Activated CD4-positive, alpha-beta T cell treated with anti-CD3 and anti-CD28 coated beads for 24 hours (primary cell): ENCODE data around the gene RHBDL3.

ENCODE experiments used
- DNase-seq, 2 donors: peaks; one replicate each; pipeline ENCODE4 v3.0.0-alpha.2; 2020; ENCODE audit warnings: low read depth in 2 of 2

Gene RHBDL3

DNA sequence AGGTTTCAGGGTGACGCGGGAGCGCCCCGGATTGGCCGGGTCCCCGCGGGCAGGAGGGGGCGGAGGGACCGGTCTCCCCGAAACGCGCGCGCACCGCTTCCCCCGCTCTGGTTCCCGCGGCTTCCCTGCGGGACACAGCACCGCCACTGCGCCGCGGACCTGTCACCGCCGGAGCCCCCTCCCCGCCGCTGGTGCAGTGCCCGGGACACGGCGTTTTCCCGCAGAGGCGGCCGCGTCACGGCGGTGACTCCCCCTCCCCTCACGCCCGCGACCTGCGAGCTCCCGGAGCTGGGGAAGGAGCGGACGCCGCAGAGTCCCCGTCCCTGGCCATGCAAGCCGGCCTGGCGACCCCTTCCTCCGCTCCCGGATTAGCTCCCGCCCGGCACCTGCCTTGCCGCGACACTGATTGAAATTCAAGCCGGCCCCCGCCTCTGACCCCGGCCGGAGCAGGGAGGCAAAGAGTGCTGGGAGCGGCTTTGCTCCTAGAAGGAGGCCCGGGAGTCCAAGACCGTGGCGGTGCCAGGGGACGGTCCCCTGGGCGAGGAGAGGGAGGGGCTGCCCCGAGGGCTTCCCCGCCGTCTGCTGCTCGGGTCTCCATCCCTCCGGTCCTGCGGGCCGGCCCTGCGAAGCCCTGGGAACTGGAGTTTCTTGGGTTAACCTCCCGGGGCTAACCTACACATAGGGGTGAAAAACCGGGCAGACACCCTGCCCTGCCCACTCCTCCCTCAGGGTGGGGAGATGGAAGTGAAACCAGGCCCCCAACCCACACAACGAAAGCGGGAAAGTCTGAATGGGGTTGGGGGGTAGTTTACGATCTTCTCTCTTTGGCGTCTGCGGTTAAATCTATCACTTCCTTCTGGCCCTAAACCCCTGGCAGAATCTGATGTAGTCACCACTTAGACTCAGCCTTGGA is 1.0 kb downstream of the RHBDL3 start:
- no peak for DNase-seq

DNA sequence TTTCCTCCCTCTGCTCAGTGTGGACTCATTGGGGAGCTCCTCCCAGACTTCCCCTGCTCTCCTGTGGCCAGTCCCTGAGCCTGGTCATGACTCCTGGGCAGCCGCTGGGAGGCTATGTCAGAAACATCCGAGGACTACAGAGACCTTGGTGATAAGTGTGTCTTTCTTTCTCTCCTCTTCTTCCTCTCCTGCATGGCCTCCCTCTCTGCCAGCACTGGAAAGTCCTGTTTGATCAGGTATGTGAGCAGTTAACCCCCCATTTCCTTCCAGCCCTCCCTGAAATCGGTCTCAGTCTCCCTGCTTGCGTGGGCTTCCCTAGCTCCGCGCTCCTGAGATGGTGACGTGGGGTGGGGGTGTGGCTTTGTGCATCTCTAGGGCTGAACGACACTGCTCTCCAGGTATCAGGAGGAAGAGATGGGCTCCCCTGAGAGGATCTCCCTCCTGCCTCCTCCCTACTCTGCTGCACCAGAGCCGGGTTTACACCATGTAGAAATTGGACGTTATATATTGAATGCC is 2.1 kb downstream of the RHBDL3 start:
- peak in 1 of 2 donors; percentile 10 for DNase-seq

DNA sequence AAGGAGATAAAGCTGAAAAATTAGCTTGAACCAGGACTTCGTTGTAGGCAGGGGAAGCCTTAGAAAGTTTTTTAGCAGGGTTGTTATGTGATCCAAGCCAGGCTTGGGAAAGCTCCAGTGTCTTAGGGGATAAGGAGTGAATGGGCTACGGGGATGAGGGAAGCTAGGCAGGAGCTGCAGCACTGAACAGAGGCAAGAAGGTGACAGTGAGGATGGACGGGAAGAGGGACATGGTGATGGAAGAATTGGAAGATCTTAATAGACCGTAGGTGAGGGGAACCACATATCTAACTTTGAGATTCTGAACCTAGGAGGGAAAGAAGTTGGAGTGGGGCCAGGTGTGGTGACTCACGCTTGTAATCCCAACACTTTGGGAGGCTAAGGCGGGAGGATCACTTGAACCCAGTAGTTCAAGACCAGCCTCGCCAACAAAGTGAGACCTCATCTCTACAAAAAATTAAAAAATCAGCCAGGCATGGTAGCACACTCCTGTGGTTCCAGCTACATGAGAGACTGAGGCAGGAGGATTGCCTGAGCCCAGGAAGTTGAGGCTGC is 3.2 kb downstream of the RHBDL3 start:
- no peak for DNase-seq

DNA sequence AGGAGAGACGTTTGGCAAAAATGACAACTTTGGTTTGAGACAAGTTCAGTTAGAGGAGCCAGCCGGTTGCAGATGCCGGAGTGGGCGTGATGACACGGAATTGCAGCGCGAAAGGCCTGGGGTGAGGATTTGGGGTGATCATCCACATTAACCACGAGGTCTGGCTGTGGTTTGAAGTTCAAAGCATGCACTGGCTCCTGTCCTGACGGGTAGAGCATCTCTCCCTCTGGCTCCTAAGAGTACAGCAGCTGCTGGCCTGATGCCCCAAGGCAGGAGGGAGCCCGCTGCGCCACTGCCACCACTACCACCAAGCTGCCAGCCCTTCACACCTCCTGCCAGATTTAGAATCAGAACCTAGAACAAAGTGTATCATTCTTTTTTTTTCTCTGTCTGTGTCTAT is 3.7 kb downstream of the RHBDL3 start:
- DNase-seq = no peak

DNA sequence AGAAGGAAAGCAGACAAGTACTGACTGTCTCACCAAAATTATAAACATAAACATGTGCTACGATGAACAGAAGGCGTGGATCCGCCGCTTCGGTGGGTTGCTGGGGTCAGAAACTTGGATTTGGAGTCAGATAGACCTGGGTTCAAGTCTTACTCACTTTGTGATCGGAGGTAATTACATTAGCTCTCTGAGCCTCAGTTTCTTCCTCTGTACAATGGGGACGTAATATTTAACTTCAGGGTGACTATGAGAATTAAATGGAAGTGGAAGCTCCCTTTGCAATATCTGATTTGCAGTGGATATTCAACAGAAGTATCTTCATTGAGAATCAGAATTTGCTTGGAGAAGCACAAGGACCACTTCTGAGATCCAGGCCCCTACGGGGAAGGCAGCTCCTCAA is 6.2 kb downstream of the RHBDL3 start:
- no peak for DNase-seq

DNA sequence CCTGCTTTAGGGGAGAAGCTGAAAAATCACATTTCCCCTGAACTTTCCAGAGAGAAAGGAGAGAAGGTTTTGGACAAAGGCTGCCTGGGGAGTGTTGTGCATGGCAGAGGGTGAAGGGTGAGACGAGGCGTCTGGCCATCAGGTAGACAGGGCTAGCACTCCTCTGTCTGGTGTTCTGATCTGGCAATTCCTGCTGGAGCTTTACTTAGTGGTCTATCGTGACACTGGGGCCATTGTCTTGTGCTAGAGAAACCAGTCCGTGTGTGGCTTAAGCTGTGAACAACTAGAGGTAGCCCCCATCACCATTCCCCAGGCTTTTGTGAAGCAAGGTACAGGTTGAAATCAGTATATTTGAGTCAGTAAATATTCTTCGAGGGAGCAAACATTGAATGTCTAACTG is 8.5 kb downstream of the RHBDL3 start:
- no peak for DNase-seq

DNA sequence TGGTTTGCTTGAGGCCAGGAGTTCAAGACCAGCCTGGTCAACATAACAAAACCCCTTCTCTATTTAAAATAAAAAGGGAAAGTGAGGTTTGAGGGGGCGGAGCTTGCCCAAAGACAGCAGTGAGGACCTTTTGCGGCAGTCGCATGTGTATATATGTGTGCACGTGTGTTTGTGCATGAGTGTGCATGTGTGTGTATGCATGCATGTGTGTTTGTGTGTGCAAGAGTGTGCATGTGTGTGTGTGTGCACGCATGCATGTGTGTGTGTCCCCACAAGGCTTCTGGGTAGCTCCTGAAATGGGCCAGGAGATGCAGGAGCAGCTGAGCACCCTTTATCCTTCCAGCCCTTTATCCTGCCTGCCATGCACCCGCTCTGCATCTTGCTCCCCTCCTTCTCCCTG is 9.0 kb downstream of the RHBDL3 start:
- no peak for DNase-seq

DNA sequence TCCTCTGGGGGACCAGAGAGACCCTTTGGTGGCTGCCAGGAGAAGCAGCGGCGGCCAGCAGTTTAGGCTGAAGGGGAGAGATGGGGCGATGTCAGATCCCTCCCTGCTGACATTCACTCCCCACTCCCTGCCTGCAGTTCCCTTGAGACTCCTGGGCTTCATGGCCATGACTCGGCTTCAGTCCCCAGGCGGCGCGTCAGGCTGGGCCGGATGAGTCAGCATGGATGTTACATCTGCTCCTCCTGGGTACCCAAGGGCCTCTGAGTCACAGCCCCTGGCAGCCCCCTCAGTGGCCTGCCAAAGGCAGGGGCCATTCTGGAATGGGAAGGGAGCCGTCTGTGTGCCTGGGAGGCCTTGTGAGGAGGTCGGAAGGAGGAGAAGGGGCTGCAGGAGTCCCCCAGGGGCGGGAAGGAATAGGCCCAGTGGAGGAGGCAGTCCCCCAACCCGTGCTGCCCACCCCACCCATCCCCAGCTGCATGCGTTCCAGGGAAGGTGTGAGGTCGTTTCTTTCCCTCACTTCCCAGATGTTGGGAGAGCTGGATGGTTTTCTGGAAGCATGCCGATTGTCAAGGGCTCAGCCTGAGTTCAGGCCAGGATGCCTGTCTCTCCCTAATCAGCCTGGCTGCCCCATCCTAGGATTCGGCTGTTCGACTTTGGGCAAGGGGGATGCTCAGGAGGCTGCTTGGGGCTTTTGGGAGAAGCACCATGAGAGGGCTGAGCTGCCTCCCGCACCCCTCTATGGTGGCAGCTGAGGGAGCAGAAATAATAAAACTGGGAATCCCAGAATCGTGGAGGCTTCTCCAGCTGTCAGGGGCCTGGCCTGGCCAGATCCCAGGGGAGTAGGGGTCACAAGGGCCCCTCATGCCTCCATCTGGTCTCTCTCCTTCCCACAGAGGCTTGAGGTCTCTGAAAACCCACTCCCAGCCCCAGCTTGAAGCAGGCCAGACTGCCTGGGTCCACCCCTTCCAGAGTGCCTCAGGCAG is 9.7 kb downstream of the RHBDL3 start:
- DNase-seq = no peak

DNA sequence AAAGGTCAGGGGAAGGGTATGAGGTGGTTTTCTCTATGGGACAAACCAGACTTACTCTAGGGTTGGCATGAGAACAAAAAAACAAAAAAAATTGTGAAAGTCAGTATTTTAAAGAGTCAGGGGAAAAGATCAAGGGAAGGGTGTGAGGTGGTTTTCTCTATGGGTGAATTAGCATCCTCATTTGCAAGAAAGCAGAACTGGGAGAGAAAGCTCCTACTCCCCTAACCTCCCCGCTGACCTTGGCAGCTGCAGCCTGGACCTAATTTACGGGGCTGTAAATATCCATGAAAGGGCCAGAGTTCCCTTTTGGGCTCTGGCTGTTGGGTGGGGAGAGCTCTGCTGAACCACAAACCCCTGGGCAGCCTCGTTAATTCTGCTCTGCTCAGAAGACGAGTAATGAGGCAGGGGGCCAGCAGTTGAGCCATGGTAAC is 10.6 kb downstream of the RHBDL3 start:
- no peak for DNase-seq

DNA sequence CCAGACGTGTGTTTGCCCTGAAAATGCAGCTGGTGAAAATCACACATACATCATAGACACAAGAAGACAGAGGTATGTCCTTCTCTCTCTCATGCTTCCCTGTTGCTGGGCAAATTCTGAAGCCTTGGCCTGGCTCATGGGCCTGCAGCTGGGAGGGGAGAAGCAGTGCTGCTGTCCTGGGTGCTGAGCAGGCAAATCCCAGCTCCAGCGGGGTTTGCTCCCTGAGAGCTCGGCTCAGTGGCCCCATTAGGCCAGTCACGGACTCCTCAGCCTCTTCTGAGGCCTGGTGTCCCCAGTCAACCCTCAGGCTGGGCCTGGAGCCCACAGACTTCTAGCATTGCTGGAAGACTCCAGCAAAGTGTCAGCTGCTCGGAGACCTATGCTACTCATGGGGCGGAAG is 11.7 kb downstream of the RHBDL3 start:
- DNase-seq = no peak

DNA sequence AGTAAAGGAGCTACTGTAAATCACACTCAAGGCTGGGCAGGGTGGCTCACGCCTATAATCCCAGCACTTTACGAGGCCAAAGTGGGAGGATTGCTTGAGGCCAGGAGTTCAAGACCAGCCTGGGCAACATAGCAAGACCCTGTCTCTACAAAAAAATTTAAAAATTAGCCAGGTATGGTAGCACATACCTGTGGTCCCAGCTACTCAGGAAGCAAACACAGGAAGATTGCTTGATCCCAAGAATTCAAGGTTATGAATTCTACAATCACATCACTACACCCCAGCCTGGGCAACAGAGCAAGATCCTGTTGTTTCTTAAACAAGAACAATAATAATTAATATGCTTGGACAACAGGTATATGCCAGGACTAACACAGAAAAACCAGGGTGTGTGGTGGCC is 13.2 kb downstream of the RHBDL3 start:
- DNase-seq = no peak

DNA sequence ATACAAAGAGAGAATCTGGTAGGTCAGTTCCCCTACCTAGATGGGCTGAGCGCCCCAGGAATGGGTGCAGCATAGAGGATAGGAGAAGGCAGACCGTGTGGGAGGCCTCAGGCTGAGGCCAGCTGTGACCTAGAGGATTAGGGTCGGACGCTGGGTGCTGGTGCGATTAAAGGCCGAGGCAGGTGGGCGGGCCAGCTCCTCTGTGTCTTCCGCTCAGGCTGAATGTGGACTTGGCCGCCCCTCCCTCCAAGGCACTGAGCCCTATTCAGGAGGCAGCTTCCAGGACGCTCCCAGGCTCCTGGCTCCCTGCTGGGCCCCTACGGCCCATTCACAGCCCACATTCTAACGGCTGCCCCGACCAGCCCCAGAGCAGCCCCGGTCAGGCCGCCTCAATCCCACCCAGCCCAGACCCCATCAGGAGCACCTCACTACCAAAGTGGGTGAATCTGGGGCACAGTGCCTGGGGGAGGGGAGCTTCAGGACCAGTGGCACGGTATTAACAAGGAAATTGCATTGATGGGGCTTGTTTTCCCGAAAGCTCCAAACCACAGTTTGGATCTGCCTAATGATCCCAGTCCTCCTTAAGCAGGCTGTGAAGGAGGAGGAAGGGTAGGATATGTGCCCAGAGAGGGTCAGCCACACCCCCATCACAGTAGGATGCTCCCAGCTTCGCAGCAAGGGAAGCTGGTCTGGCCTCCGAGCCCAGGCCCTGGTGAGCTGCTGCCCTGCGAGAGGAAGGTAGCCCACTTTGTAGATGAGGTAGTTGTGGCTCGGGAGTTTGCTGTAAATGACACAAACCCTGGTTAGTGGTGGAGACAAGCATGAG is 14.5 kb downstream of the RHBDL3 start:
- DNase-seq = no peak

DNA sequence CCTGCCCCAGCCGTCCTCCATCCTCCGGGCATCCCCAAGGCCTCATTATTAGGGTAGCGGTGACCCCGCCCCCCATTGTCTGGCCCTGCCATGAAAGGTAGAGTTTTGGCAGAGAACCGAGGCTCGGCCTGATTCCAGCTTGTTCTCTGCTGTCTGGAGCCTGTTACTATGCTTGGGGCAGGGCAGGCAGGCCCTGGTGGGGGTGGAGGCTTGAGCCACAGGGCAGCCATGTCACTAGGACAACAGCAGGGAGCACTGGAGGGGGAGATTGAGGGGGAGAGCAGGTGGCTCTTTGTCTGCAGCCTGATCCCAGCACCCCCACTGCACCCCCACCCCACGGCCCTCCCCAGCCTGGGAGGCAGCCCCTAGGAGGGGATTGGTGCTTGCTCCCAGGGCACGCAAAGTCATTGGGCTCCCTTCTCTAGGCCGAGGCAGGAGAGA is 15.4 kb downstream of the RHBDL3 start:
- DNase-seq = no peak

DNA sequence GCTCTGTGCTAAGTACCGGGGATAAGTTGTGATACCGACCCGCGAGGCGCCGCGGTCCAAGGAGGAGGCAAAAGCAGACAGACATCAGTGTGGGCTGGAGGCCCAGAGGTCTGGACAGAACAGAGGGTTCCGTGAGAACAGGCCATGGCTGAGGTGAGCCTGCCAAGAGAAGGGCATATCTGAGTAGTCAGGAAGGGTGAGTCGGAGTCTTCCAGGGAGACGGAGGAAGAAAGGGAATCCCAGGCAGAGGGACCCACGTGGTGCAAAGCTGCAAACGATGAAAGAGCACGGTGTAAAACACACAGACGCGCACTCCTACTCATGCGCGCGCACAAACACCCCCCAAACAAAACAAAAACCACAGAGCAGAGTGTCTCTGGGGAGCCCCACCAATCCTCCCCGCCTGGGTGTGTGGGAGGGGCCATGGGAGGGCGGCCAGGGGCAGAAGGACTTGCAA is 18.1 kb downstream of the RHBDL3 start:
- DNase-seq = no peak

DNA sequence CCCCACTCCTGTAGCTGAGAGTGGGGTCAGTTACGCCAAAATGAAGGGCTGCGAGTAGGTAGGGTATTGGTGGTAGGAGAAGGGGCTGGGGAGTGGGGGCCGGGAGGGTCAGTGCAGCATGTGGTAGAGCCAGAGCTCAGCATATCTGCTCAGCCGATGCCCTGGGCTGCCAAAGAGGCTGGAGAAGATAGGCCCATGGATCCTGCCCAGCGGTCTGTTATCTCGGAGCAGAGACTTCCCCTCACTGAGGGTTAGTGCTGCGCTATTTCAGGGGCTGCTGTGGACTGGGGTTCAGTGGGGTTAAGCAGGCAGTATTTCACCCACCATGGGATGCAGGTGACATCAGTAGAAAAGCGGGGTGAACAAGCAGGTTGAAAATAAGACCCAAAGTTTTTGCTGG is 19.7 kb downstream of the RHBDL3 start:
- DNase-seq = no peak

DNA sequence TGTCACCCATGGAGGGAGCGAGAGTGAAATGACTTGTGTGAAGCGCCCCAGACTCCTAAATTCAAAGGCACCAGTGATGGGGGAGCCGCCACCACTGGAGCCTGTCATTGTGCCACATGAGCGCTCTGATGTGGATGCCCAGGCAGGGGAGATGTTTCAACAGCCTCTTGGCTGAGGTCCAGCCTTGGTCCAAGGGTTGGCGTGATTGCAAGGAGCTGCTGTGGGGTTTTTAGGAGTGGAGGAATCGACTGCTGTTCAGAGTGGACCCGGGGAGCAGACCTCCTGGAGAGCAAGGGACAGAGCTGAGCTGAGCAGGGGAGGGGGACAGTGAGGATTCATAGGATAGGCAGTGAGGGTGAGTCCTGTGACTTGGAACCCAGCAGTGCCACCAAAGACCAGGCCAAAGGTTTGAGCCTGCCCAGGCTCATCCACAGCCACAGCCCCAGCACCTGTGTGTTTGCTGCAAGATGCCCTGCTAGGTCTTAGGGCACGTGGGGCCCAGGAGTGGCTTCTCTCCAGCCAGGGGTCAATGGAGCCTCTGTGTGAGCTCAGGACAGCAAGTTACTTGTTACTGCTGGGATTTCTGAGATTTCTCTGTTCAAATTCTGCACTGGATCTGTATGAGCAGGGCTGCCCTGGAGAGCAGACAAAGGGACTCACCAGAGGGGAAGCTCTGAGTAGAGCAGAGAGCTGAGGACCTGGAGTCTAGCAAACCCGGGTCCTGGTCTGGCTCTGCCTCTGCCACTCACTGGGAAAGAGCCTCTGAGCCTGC is 20.3 kb downstream of the RHBDL3 start:
- DNase-seq = no peak

DNA sequence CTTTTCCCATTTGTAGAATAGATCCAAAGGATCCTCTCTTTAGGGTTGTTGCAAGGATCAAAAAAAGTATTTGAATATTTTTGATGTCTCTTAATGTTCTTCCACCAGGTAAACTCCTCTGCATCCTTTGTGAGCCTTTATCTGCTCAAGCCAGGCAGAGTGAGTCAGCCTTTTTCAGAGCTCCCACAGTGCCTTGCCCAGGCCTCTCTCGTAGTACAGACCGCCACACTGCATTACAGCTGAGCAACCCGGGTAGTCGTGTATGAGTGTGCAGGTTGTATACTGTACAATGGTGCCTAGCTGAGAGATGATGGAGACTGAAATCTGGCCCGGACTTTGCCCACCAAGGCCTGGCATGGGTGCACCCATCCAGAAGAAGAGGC is 20.9 kb downstream of the RHBDL3 start:
- DNase-seq = no peak

DNA sequence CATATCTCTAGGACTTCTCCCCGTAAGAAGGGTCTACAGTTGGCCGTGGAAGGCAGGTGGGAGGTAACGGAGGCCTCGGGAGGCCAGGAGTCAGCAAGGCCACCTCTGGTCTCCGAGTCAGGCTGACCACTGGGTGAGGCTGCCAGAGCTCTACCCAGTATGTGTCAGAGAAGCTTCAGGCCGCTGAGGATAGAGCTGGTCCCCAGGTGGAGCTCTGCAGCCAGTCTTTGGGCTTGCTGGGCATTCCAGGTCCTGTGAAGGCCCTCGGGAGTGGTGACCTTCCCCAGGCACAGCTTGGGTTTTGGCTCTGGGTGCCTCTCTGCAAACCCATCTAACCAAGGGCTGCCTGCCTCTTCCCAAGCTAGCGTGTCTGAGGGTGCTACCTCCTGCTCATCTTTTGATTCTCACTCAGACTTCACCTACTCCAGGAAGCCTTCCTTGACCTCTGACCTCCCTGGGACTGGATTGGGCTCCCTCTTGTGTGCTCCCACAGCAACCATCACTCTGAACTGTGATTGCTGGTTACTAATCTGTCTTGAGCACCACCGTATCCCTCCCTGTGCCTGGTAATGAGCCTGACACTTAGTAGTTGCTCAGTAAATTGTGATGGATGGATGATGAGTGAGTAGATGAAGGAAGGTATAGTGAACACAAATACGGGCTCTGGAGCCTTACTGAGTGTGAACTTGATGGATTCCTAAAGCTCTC is 22.3 kb downstream of the RHBDL3 start:
- DNase-seq = no peak

DNA sequence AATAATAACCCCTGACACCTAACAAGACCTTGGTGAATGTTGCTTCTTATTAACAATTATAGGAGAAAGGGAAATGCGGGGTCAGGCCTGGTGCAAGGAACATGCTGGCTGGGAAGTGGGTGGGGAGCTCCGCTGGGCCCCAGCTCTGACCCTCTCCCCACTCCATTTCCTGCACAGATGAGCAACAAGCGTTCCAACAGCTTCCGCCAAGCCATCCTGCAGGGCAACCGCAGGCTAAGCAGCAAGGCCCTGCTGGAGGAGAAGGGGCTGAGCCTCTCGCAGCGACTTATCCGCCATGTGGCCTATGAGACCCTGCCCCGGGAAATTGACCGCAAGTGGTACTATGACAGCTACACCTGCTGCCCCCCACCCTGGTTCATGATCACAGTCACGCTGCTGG is 23.0 kb downstream of the RHBDL3 start:
- DNase-seq = no peak
